GM08714 (cell line): Measurements from ENCODE around the gene MGAT4C.

Experiments
- H3K4me3 ChIP-seq: fragments of 200-500 bp; sonication (Bioruptor generic); 2 replicates; pipeline ENCODE4 v1.5.1; 2014; ENCODE audit warnings: mild to moderate bottlenecking, low read length, inconsistent platforms
- ZNF274 ChIP-seq: IDR thresholded peaks from 2 replicates; pipeline ENCODE4 v1.6.1; 2012; ENCODE audit warnings: mild to moderate bottlenecking, low read depth, low read length

Gene MGAT4C

DNA sequence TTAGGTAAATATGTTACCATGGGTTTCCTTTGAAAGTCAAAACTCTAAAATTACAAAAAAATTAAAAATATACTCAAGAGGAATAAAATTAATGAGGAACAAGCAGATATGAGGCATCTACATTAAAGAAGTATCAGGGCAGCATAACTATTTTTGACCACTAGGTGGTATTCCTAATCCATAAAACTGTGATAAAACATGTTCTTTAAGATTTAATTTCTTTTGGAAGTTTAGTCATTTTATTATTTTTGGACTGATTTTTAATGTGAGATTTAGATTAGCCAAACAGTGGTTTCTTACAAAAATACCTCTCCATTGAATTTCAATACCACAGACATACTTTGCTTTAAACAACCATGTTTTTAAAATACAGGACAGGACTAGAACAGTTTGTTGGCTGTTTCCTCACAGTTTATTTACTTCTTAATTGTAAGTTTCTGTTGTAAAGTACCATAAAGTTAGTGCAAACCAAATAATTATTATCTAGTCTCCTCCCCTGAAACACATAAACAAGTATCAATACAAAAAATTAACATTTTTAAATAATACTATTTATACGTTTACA is 332.3 kb downstream of the MGAT4C start:
- no peak for TF ChIP-seq ZNF274
- H3K4me3 ChIP-seq, result no peak overlapping the region

DNA sequence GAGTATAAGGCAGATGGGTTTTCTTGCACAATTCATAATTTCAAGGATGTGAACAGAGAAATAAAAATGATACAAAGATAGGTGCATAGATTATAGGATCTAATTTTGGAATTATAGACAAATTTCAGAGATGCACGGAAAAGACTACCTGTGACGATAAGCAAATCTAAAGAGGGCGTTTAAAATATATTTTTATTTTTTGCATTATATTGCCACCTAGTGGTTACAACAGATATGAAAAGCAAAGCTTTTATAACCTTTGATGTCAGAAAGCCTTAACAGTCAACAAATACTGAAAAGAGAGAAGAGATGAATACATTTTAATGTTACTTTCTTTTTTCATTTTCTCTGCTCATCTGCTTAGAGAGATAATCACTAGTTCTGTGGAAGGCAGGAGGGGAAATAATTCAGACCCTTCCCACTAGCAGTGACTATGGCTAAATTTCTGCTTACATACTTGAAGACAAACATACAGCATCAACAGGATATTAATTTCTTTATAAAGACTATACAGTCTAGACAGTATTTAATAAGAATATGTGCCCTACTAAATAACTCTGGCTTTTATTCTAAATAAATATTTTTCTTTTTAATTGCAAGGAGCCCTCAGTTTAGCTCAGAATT is 335.8 kb downstream of the MGAT4C start:
- TF ChIP-seq ZNF274, result no peak
- no peak overlapping the region for H3K4me3 ChIP-seq
